GF-D8 (cell line): ENCODE measurements around the gene MYF6.

ENCODE experiments used
- DNase-seq: peaks from one replicate; lab custom pipeline; 2025; lab: John Stamatoyannopoulos, UW

The MYF6 gene

GRCh38 chr12:80707830-80708258, 410 bp downstream of the MYF6 start:
- no peak for DNase-seq

- no peak for DNase-seq
These were observed 983 bp downstream of the MYF6 start for GRCh38 chr12:80708259-80708974.

GRCh38 chr12:80708975-80709328, 1.5 kb downstream of the MYF6 start:
- DNase-seq: no peak

- DNase-seq: no peak
These were observed 2.6 kb downstream of the MYF6 start for GRCh38 chr12:80709811-80710726.

- DNase-seq: no peak
These were observed 3.5 kb downstream of the MYF6 start for GRCh38 chr12:80710727-80711449.

- no peak for DNase-seq
These were observed 4.4 kb downstream of the MYF6 start for GRCh38 chr12:80711866-80712265.

- DNase-seq: no peak
These were observed 5.4 kb downstream of the MYF6 start for GRCh38 chr12:80712866-80713265.

- DNase-seq: no peak
These were observed 6.0 kb downstream of the MYF6 start for GRCh38 chr12:80713419-80713818.

GRCh38 chr12:80714055-80714454, 6.6 kb downstream of the MYF6 start:
- no peak for DNase-seq

- DNase-seq: no peak
These were observed 7.4 kb downstream of the MYF6 start for GRCh38 chr12:80714846-80715245.

- no peak for DNase-seq
These were observed 8.3 kb downstream of the MYF6 start for GRCh38 chr12:80715713-80716249.

- DNase-seq: no peak
These were observed 9.4 kb downstream of the MYF6 start, which contains the start of gene MYF5 for GRCh38 chr12:80716696-80717469. TSS of gene MYF5 (plus strand) at chr12:80716912. CDS start at chr12:80717064, 152 bp downstream.

GRCh38 chr12:80717856-80718255, 10.4 kb downstream of the MYF6 start:
- DNase-seq: no peak

GRCh38 chr12:80720516-80720915, 13.1 kb downstream of the MYF6 start:
- no peak for DNase-seq

GRCh38 chr12:80721326-80721725, 13.9 kb downstream of the MYF6 start:
- no peak for DNase-seq

GRCh38 chr12:80745851-80746505, 38.5 kb downstream of the MYF6 start:
- DNase-seq: no peak

- no peak for DNase-seq
These were observed 40.4 kb downstream of the MYF6 start for GRCh38 chr12:80747800-80748199.

GRCh38 chr12:80749456-80749855, 42.0 kb downstream of the MYF6 start:
- DNase-seq: no peak

GRCh38 chr12:80752464-80752863, 45.0 kb downstream of the MYF6 start:
- DNase-seq: no peak

- no peak for DNase-seq
These were observed 46.8 kb downstream of the MYF6 start for GRCh38 chr12:80754274-80754673.

GRCh38 chr12:80756875-80757274, 49.4 kb downstream of the MYF6 start:
- DNase-seq: no peak
